ENCODE results near the gene NAALADL2. TPM values are rescaled to one million over a fixed set of nuclear protein-coding genes. Genes with fewer than 3 reads are reported as not detected.

The NAALADL2 gene
- total and polyA plus RNA-seq, 2 donors (not counting 1 experiment from before 2014, with no cell fraction given): not detected

DNA sequence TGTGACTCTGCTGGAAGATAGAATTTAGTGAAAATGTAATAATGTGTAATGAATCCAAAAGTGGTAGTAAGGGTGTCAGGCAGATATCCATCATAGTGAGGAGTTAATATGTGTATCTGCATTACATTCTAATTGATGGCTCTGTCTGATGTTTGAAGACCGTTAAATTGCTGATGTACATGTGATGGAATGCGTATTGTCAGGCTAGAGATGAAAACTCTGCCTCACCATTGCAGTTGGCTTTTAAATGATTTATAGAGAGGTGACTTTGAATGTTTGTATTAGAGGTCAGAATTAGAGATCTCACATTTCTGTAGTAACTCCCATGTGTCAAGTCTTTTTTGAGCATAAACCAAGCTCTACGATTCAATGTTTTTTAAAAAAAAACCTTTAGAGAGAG, 234.6 kb downstream of the NAALADL2 start:
- CTCF ChIA-PET: no interaction called here
- no peaks in the 10 kb centered on the region for H3K9me3 ChIP-seq (ENCODE audit: control extremely low read depth in 1 of 3, control insufficient read depth in 2 of 3, insufficient read depth in 1 of 3, low read length in 2 of 3)
- H3K9ac ChIP-seq (ENCODE audit: low read length): no peak overlapping the region
- no peaks in the 10 kb centered on the region for H4K20me1 ChIP-seq (ENCODE audit: control insufficient read depth, insufficient read depth, low read length, poor library complexity, severe bottlenecking)
- POLR2A ChIA-PET: no interaction called here
- H3K4me1 ChIP-seq (ENCODE audit: control insufficient read depth in 2 of 2, insufficient read depth in 2 of 2, low read length in 2 of 2): no peaks in the 10 kb centered on the region
- H3K27me3 ChIP-seq (replicated peaks in 1 of 4; ENCODE audit: control extremely low read depth in 1 of 4, control insufficient read depth in 3 of 4, insufficient read depth in 4 of 4, low read length in 3 of 4): no peaks in the 10 kb centered on the region
- Mint-ChIP-seq H3K4me1 (no peaks in the 10 kb centered on the region), H3K27ac (no peak overlapping the region), H3K27me3 (no peaks in the 10 kb centered on the region), H3K4me3 (no peak overlapping the region), H3K9me3 (ENCODE audit: insufficient read depth) (peaks cover 2% of the 10 kb centered on the region)
- TF ChIP-seq CTCF (IDR thresholded peaks at IDR 0.05) (no peak), EZH2 (IDR thresholded peaks at IDR 0.05; ENCODE audit: borderline replicate concordance, insufficient read depth, low read depth, low read length, poor library complexity, severe bottlenecking) (no peak)
- no peaks in the 10 kb centered on the region for H3K79me2 ChIP-seq (ENCODE audit: control insufficient read depth, insufficient read depth, low read length)
- no peak overlapping the region for H2AFZ ChIP-seq (ENCODE audit: insufficient read depth, low read depth, low read length, poor library complexity, severe bottlenecking)
- no peaks in the 10 kb centered on the region for H3K36me3 ChIP-seq (replicated peaks in 1 of 2; ENCODE audit: control extremely low read depth in 1 of 2, control insufficient read depth in 1 of 2, extremely low read depth in 1 of 2, insufficient read depth in 2 of 2, low read length in 1 of 2)
- intact Hi-C loops (cut with micrococcal nuclease): no loop called here
- no peak overlapping the region for H3K4me2 ChIP-seq (replicated peaks; ENCODE audit: low read depth, low read length, poor library complexity, severe bottlenecking)
- DNase-seq: no peak
- H3K4me3 ChIP-seq (ENCODE audit: control extremely low read depth in 1 of 5, extremely low read depth in 1 of 5, insufficient read depth in 1 of 5, low read depth in 2 of 5, low read length in 4 of 5): no peak overlapping the region
- no CpG with 5 or more reads among the region's 3 CpGs for WGBS (ENCODE audit: insufficient coverage)
- ATAC-seq (ENCODE audit: low read depth): no peak
- no peak overlapping the region for H3K27ac ChIP-seq (ENCODE audit: low read length in 2 of 2)

DNA sequence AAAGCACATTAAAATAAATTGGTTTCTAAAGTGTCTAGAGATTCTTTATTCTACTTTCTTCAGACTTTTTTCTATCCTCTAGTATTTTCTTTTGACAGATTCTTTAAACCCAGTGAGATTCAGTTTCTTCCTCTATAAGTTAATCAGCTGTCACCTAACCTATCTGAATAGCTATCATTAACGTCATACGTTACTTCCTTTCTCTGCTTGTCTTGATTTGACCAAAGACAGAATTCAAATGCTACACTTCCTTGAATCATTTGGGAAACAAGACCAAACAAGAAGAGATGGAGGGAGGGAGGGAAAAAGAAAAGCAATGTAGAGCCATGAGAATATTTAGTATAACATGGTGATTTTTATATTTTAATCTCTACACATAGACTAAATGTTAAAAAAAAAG, 235.2 kb downstream of the NAALADL2 start:
- H3K27me3 ChIP-seq (replicated peaks in 1 of 4; ENCODE audit: control extremely low read depth in 1 of 4, control insufficient read depth in 3 of 4, insufficient read depth in 4 of 4, low read length in 3 of 4): no peaks in the 10 kb centered on the region
- intact Hi-C loops (cut with micrococcal nuclease): no loop called here
- H3K9me3 Mint-ChIP-seq (ENCODE audit: insufficient read depth): peaks cover 2% of the 10 kb centered on the region
- no peaks in the 10 kb centered on the region for H3K9me3 ChIP-seq (ENCODE audit: control extremely low read depth in 1 of 3, control insufficient read depth in 2 of 3, insufficient read depth in 1 of 3, low read length in 2 of 3)
- WGBS (ENCODE audit: insufficient coverage): 79% methylated on average over 2 of the region's 2 CpGs
- H3K27me3 Mint-ChIP-seq: no peaks in the 10 kb centered on the region
- no peak overlapping the region for H3K27ac Mint-ChIP-seq
- ATAC-seq (ENCODE audit: low read depth): no peak
- CTCF ChIA-PET: no interaction called here
- no peak overlapping the region for H3K27ac ChIP-seq (ENCODE audit: low read length in 2 of 2)
- no peaks in the 10 kb centered on the region for H3K79me2 ChIP-seq (ENCODE audit: control insufficient read depth, insufficient read depth, low read length)
- H3K9ac ChIP-seq (ENCODE audit: low read length): no peak overlapping the region
- H3K4me2 ChIP-seq (replicated peaks; ENCODE audit: low read depth, low read length, poor library complexity, severe bottlenecking): no peak overlapping the region
- H2AFZ ChIP-seq (ENCODE audit: insufficient read depth, low read depth, low read length, poor library complexity, severe bottlenecking): no peak overlapping the region
- H4K20me1 ChIP-seq (ENCODE audit: control insufficient read depth, insufficient read depth, low read length, poor library complexity, severe bottlenecking): no peaks in the 10 kb centered on the region
- no peak for DNase-seq
- H3K4me3 Mint-ChIP-seq: no peak overlapping the region
- H3K36me3 ChIP-seq (replicated peaks in 1 of 2; ENCODE audit: control extremely low read depth in 1 of 2, control insufficient read depth in 1 of 2, extremely low read depth in 1 of 2, insufficient read depth in 2 of 2, low read length in 1 of 2): no peaks in the 10 kb centered on the region
- no peaks in the 10 kb centered on the region for H3K4me1 ChIP-seq (ENCODE audit: control insufficient read depth in 2 of 2, insufficient read depth in 2 of 2, low read length in 2 of 2)
- TF ChIP-seq CTCF (IDR thresholded peaks at IDR 0.05) (no peak), EZH2 (IDR thresholded peaks at IDR 0.05; ENCODE audit: borderline replicate concordance, insufficient read depth, low read depth, low read length, poor library complexity, severe bottlenecking) (no peak)
- no peaks in the 10 kb centered on the region for H3K4me1 Mint-ChIP-seq
- no peak overlapping the region for H3K4me3 ChIP-seq (ENCODE audit: control extremely low read depth in 1 of 5, extremely low read depth in 1 of 5, insufficient read depth in 1 of 5, low read depth in 2 of 5, low read length in 4 of 5)
- POLR2A ChIA-PET: no interaction called here

Data from B cell (primary cell).